A549 (cell line): ENCODE measurements around the gene VBP1. TPM values are rescaled to one million over a fixed set of nuclear protein-coding genes. Genes with fewer than 3 reads are reported as not detected.

Experiments
- ATAC-seq, 2 experiments: fragments of 200-7000 bp in 1 of 2; fragments of >200 bp in 1 of 2; cut with Nextera tagmentation in 1 of 2; cut with Tn5 transposase in 1 of 2; 3 replicates each; pipeline versions ENCODE4 v1.8.0 to v1.9.1; 2018 to 2020; ENCODE audit warnings: mild to moderate bottlenecking in 1 of 2, moderate library complexity in 1 of 2
- CTCF ChIA-PET: fragments of 300-600 bp; sonication (Branson Sonifier 250); formaldehyde crosslinking; extraction: SDS; loops from one replicate; lab custom pipeline; 2021; ENCODE audit warnings: antibody characterized with exemption, inconsistent platforms; lab: Yijun Ruan, JAX
- POLR2A ChIA-PET: fragments of 350-600 bp; formaldehyde crosslinking; extraction: SDS; loops from one replicate; lab custom pipeline; 2021; ENCODE audit warnings: antibody characterized with exemption, inconsistent platforms; lab: Yijun Ruan, JAX
- DNase-seq, 2 experiments: peaks; one replicate each; pipeline versions ENCODE4 v3.0.0 to v3.0.0-alpha.2; 2011 to 2016; ENCODE audit warnings: low read depth in 1 of 2, low spot score in 1 of 2
- FAIRE-seq: peaks from 2 replicates; lab custom pipeline; 2011; peaks lifted over from hg19 to GRCh38; lab: Jason Lieb, UNC
- H3K27ac ChIP-seq, 2 experiments: fragments of >200 bp; sonication (Bioruptor Twin); formaldehyde crosslinking; 3 replicates each; pipeline ENCODE4 v1.5.1; 2016 to 2017
- H3K4me1 ChIP-seq: fragments of >200 bp; sonication (Bioruptor Twin); formaldehyde crosslinking; 3 replicates; pipeline ENCODE4 v1.6.1; 2016
- H3K4me2 ChIP-seq: fragments of >200 bp; sonication (Bioruptor Twin); formaldehyde crosslinking; 3 replicates; pipeline ENCODE4 v1.6.1; 2016
- H3K4me3 ChIP-seq: fragments of >200 bp; sonication (Bioruptor Twin); formaldehyde crosslinking; 3 replicates; pipeline ENCODE4 v1.5.1; 2016
- H3K9me3 ChIP-seq: fragments of >200 bp; sonication (Bioruptor Twin); formaldehyde crosslinking; 3 replicates; pipeline ENCODE4 v1.6.1; 2016
- BHLHE40 ChIP-seq: IDR thresholded peaks from 2 replicates; pipeline ENCODE4 v1.6.1; 2012; ENCODE audit warnings: low read depth, low read length, inconsistent platforms
- CBX2 ChIP-seq: fragments of 200-600 bp; sonication (generic); IDR thresholded peaks from 2 replicates; pipeline ENCODE4 v1.6.1; 2016; ENCODE audit warnings: low read depth, mild to moderate bottlenecking, borderline replicate concordance
- CBX8 ChIP-seq: fragments of 200-600 bp; sonication (generic); IDR thresholded peaks from 2 replicates; pipeline ENCODE4 v1.6.1; 2016
- CHD4 ChIP-seq: fragments of 200-600 bp; sonication (generic); IDR thresholded peaks from 2 replicates; pipeline ENCODE4 v1.6.1; 2016; ENCODE audit warnings: antibody characterized with exemption, mild to moderate bottlenecking, borderline replicate concordance
- E2F6 ChIP-seq: IDR thresholded peaks from 2 replicates; pipeline ENCODE4 v1.6.1; 2012; ENCODE audit warnings: low read depth, borderline replicate concordance
- EHMT2 ChIP-seq: fragments of 200-600 bp; sonication (generic); IDR thresholded peaks from 2 replicates; pipeline ENCODE4 v1.6.1; 2016; ENCODE audit warnings: antibody characterized with exemption, low read depth, mild to moderate bottlenecking, moderate library complexity
- FOSB ChIP-seq: fragments of 250-450 bp; sonication (Bioruptor Pico); IDR thresholded peaks from 2 replicates; pipeline ENCODE4 v1.5.0; 2020; ENCODE audit warnings: mild to moderate bottlenecking, moderate library complexity
- FOXS1 ChIP-seq: fragments of 250-450 bp; sonication (Bioruptor Pico); IDR thresholded peaks from 2 replicates; pipeline ENCODE4 v1.5.0; 2020; ENCODE audit warnings: mild to moderate bottlenecking, moderate library complexity
- GATA3 ChIP-seq: IDR thresholded peaks from 2 replicates; pipeline ENCODE4 v1.6.1; 2012; ENCODE audit warnings: borderline replicate concordance
- HDAC2 ChIP-seq: fragments of 200-600 bp; sonication (generic); IDR thresholded peaks from 2 replicates; pipeline ENCODE4 v1.6.1; 2016
- HES2 ChIP-seq: fragments of >200 bp; sonication (Bioruptor Twin); formaldehyde crosslinking; IDR thresholded peaks from 2 replicates; pipeline ENCODE4 v1.6.1; 2016
- HMGXB4 ChIP-seq: fragments of 250-450 bp; sonication (Bioruptor Pico); IDR thresholded peaks from 2 replicates; pipeline ENCODE4 v1.5.0; 2021; ENCODE audit warnings: mild to moderate bottlenecking, moderate library complexity, borderline replicate concordance
- HOXA7 ChIP-seq: fragments of 250-450 bp; sonication (Bioruptor Pico); IDR thresholded peaks from 2 replicates; pipeline ENCODE4 v1.5.0; 2020; ENCODE audit warnings: mild to moderate bottlenecking, moderate library complexity
- JUN ChIP-seq, 2 experiments: fragments of >200 bp; sonication (Bioruptor Twin); formaldehyde crosslinking; IDR thresholded peaks; 2 replicates in 1 of 2; 3 replicates in 1 of 2; pipeline ENCODE4 v1.6.1; 2016 to 2017
- JUNB ChIP-seq: fragments of >200 bp; sonication (Bioruptor Twin); formaldehyde crosslinking; IDR thresholded peaks from 2 replicates; pipeline ENCODE4 v1.6.1; 2016
- KDM1A ChIP-seq: fragments of 200-600 bp; sonication (generic); IDR thresholded peaks from 2 replicates; pipeline ENCODE4 v1.6.1; 2016; ENCODE audit warnings: low read depth, mild to moderate bottlenecking
- MAZ ChIP-seq: fragments of 150-350 bp; IDR thresholded peaks from 2 replicates; pipeline ENCODE4 v1.6.1; 2014; ENCODE audit warnings: antibody characterized with exemption, low read depth, low read length, borderline replicate concordance
- NFE2L2 ChIP-seq: fragments of 150-350 bp; conservative IDR thresholded peaks from 2 replicates; pipeline ENCODE4 v1.6.1; 2014; ENCODE audit warnings: low read length
- NPAS2 ChIP-seq: fragments of 250-450 bp; sonication (Bioruptor Pico); IDR thresholded peaks from 2 replicates; pipeline ENCODE4 v1.8.0; 2022; ENCODE audit warnings: mild to moderate bottlenecking, moderate library complexity, borderline replicate concordance
- NR3C1 ChIP-seq: fragments of >200 bp; sonication (Bioruptor Twin); formaldehyde crosslinking; IDR thresholded peaks from 3 replicates; pipeline ENCODE4 v1.6.1; 2017
- PHF8 ChIP-seq: fragments of 200-600 bp; sonication (generic); IDR thresholded peaks from 2 replicates; pipeline ENCODE4 v1.6.1; 2016; ENCODE audit warnings: low read depth, mild to moderate bottlenecking, antibody characterized with exemption, moderate library complexity, borderline replicate concordance
- POLR2A ChIP-seq: IDR thresholded peaks from 2 replicates; pipeline ENCODE4 v1.6.1; 2012; ENCODE audit warnings: mild to moderate bottlenecking, low read length
- POLR2AphosphoS2 ChIP-seq: conservative IDR thresholded peaks from 2 replicates; pipeline ENCODE4 v1.6.1; 2012; ENCODE audit warnings: low read length, improper control_type of control experiment, inconsistent platforms
- RAD21 ChIP-seq, 2 experiments: fragments of >200 bp in 1 of 2; sonication (Bioruptor Twin) in 1 of 2; formaldehyde crosslinking in 1 of 2; IDR thresholded peaks in 1 of 2; conservative IDR thresholded peaks in 1 of 2; 2 replicates in 1 of 2; 3 replicates in 1 of 2; pipeline ENCODE4 v1.6.1; 2012 to 2018; ENCODE audit warnings: inconsistent platforms in 1 of 2
- RFX5 ChIP-seq: fragments of 450-650 bp; IDR thresholded peaks from 2 replicates; pipeline ENCODE4 v1.7.1; 2014; ENCODE audit warnings: antibody characterized with exemption, mild to moderate bottlenecking, moderate library complexity
- RNF2 ChIP-seq: fragments of 200-600 bp; sonication (generic); IDR thresholded peaks from 2 replicates; pipeline ENCODE4 v1.6.1; 2016; ENCODE audit warnings: low read depth, mild to moderate bottlenecking, antibody characterized with exemption, moderate library complexity, borderline replicate concordance
- SREBF2 ChIP-seq: fragments of 450-650 bp; IDR thresholded peaks from 2 replicates; pipeline ENCODE4 v1.6.1; 2014; ENCODE audit warnings: mild to moderate bottlenecking, moderate library complexity
- ZC3H11A ChIP-seq: fragments of 450-650 bp; IDR thresholded peaks from 2 replicates; pipeline ENCODE4 v1.6.1; 2014; ENCODE audit warnings: antibody characterized with exemption, mild to moderate bottlenecking
- ZNF302 ChIP-seq: fragments of 250-450 bp; sonication (Bioruptor Pico); IDR thresholded peaks from 2 replicates; pipeline ENCODE4 v1.9.0; 2021; ENCODE audit warnings: inconsistent platforms, mild to moderate bottlenecking, moderate library complexity
- WGBS: methylation state at CpG from one replicate; pipeline ENCODE4 v1.1.6; 2017; ENCODE audit errors: missing lambda C conversion rate; 5-methylcytosine and 5-hydroxymethylcytosine counted together
- polyA plus RNA-seq, 4 experiments: library from polyadenylated mRNA; depleted of rRNA in 3 of 4; stranded (reverse); fragments of >200 nt; fragmentation: RNase III in 1 of 4; extraction: RNeasy Plus Mini Kit Qiagen cat#74134 plus additional on column Dnase treatment in 1 of 4; gene quantifications; 2 replicates in 3 of 4; 3 replicates in 1 of 4; pipeline ENCODE4 v1.2.3, GENCODE V29; 2011 to 2017
- TF ChIP-seq, protein P1 (sequence below): IDR thresholded peaks from 2 replicates; pipeline ENCODE4 v1.6.1; 2012
- TF ChIP-seq, protein P2 (sequence below): fragments of 450-650 bp; IDR thresholded peaks from 2 replicates; pipeline ENCODE4 v1.6.1; 2014; ENCODE audit warnings: antibody characterized with exemption
- TF ChIP-seq, protein P3 (sequence below): fragments of >200 bp; sonication (Bioruptor Twin); formaldehyde crosslinking; IDR thresholded peaks from 3 replicates; pipeline ENCODE4 v1.5.1; 2016

VBP1 gene
- polyA plus RNA-seq, 2 of the 4 experiments (the other 2 are of a cell fraction), result 74.3 to 105 TPM

DNA sequence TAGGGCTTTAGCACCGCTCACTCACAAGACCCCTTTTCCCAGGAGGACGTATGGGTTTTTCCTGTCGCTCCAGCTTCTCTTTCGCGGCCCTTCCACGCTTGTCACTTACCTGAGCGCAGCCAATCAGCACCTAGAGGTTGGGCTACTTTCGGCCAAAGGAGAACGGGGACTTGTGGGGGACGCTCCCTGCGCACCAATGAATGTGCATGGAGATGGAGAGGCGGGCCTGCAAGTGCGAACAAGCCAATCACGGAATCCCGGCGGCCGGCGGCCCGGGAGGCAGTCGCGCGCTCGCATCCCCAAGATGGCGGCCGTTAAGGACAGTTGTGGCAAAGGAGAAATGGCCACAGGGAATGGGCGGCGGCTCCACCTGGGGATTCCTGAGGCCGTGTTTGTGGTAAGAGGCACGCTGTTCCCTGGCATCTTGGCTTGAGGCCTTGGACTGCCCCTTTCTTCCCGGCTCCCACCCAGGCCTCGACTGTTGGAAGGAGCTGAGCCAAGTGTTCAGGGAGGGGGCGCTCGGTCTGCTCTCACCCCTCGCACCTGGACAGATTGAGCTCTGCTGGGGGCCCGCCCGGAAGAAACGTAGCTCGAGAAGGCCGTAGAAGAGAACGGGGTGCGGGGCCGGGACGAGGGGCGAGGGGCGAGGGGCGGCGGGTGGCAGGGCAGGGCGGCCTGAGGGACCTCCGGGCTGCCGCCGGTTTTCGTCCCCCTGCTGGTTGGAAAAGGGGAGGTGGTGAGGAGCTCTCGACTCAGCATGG, at the start of gene VBP1 (continued):
- TF ChIP-seq JUN (IDR thresholded peaks at IDR 0.05) (peak; percentile 9 to 52; a peak in 2 of 5 replicates), POLR2A (peak; percentile 66), CBX8 (no peak), SREBF2 (no peak), KDM1A (no peak), ZNF302 (no peak), PHF8 (peak; percentile 73), BHLHE40 (no peak), RNF2 (no peak), CHD4 (no peak), FOXS1 (CRISPR knock-in tag) (no peak), EHMT2 (no peak), GATA3 (no peak), HMGXB4 (CRISPR knock-in tag) (no peak), NFE2L2 (no peak), HES2 (no peak), FOSB (no peak), HOXA7 (no peak), RAD21 (conservative IDR thresholded peaks at IDR 0.05 in 1 of 2, IDR thresholded peaks at IDR 0.05 in 1 of 2) (peak in 1 of 2 experiments; percentile 29; a peak in 3 of 5 replicates), NR3C1 (no peak), JUNB (no peak), HDAC2 (no peak)
- TF ChIP-seq, protein P1, sequence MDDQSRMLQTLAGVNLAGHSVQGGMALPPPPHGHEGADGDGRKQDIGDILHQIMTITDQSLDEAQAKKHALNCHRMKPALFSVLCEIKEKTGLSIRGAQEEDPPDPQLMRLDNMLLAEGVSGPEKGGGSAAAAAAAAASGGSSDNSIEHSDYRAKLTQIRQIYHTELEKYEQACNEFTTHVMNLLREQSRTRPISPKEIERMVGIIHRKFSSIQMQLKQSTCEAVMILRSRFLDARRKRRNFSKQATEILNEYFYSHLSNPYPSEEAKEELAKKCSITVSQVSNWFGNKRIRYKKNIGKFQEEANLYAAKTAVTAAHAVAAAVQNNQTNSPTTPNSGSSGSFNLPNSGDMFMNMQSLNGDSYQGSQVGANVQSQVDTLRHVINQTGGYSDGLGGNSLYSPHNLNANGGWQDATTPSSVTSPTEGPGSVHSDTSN, result peak; percentile 81
- TF ChIP-seq, protein P2, sequence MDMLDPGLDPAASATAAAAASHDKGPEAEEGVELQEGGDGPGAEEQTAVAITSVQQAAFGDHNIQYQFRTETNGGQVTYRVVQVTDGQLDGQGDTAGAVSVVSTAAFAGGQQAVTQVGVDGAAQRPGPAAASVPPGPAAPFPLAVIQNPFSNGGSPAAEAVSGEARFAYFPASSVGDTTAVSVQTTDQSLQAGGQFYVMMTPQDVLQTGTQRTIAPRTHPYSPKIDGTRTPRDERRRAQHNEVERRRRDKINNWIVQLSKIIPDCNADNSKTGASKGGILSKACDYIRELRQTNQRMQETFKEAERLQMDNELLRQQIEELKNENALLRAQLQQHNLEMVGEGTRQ, result no peak
- TF ChIP-seq, protein P3, sequence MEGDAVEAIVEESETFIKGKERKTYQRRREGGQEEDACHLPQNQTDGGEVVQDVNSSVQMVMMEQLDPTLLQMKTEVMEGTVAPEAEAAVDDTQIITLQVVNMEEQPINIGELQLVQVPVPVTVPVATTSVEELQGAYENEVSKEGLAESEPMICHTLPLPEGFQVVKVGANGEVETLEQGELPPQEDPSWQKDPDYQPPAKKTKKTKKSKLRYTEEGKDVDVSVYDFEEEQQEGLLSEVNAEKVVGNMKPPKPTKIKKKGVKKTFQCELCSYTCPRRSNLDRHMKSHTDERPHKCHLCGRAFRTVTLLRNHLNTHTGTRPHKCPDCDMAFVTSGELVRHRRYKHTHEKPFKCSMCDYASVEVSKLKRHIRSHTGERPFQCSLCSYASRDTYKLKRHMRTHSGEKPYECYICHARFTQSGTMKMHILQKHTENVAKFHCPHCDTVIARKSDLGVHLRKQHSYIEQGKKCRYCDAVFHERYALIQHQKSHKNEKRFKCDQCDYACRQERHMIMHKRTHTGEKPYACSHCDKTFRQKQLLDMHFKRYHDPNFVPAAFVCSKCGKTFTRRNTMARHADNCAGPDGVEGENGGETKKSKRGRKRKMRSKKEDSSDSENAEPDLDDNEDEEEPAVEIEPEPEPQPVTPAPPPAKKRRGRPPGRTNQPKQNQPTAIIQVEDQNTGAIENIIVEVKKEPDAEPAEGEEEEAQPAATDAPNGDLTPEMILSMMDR, result peak; percentile 39

GRCh38 chrX:155169881-155170280, 46.4 kb upstream of the VBP1 start:
- Histone ChIP-seq H3K9me3 (no peaks in the 10 kb centered on the region), H3K4me2 (no peak overlapping the region), H3K4me3 (no peak overlapping the region), H3K4me1 (no peaks in the 10 kb centered on the region), H3K27ac (no peak overlapping the region)
- POLR2A ChIA-PET, result no interaction called here
- TF ChIP-seq E2F6 (no peak), CBX2 (no peak), HMGXB4 (CRISPR knock-in tag) (no peak), MAZ (no peak), RNF2 (no peak), KDM1A (no peak), POLR2AphosphoS2 (no peak), FOXS1 (CRISPR knock-in tag) (no peak), NPAS2 (no peak), RFX5 (no peak), ZC3H11A (no peak), HDAC2 (no peak), FOSB (no peak)
- FAIRE-seq (peak; percentile 76), DNase-seq (no peak), ATAC-seq (no peak)
- CTCF ChIA-PET, result interaction anchor here (1.2 kb wide), 1 partner anchor 9 kb away, joined by 3 read pairs; no protein-coding TSS in a partner anchor
- WGBS, result 21% methylated on average over 2 of the region's 2 CpGs
